Glutamatergic neuron (in vitro differentiated cells): Measurements from ENCODE around the gene TMEM215. TPM values are rescaled to one million over a fixed set of nuclear protein-coding genes. Genes with fewer than 3 reads are reported as not detected.

ENCODE experiments used
- DNase-seq: peaks from one replicate; pipeline ENCODE4 v3.0.0; 2022
- H3K27ac Mint-ChIP-seq: one replicate; pipeline ENCODE4 v1.8.0; 2020; ENCODE audit warnings: mild to moderate bottlenecking, mixed read lengths, inconsistent platforms; ENCODE audit not compliant: unreplicated experiment
- H3K27me3 Mint-ChIP-seq: one replicate; pipeline ENCODE4 v1.8.0; 2020; ENCODE audit warnings: mild to moderate bottlenecking, moderate library complexity, mixed read lengths, inconsistent platforms; ENCODE audit not compliant: unreplicated experiment
- H3K36me3 Mint-ChIP-seq: one replicate; pipeline ENCODE4 v1.8.0; 2020; ENCODE audit warnings: mild to moderate bottlenecking, mixed read lengths, inconsistent platforms; ENCODE audit not compliant: unreplicated experiment
- H3K4me1 Mint-ChIP-seq: one replicate; pipeline ENCODE4 v1.8.0; 2020; ENCODE audit warnings: mild to moderate bottlenecking, low read depth, mixed read lengths, inconsistent platforms; ENCODE audit not compliant: unreplicated experiment
- H3K4me3 Mint-ChIP-seq: one replicate; pipeline ENCODE4 v1.8.0; 2020; ENCODE audit warnings: mild to moderate bottlenecking, mixed read lengths, inconsistent platforms; ENCODE audit not compliant: unreplicated experiment
- H3K9me3 Mint-ChIP-seq: one replicate; pipeline ENCODE4 v1.8.0; 2020; ENCODE audit warnings: mild to moderate bottlenecking, moderate library complexity, mixed read lengths, inconsistent platforms; ENCODE audit not compliant: unreplicated experiment
- total RNA-seq: library from RNA; stranded (reverse); fragmentation: NEBNext Ultra II Directional; extraction: Animal tissue kit (Norgen Biotek cat#: 25700); gene quantifications from one replicate; pipeline ENCODE4 v1.2.1, GENCODE V29; 2021; ENCODE audit not compliant: unreplicated experiment
- TF ChIP-seq, protein P1 (sequence below): fragments of 200-600 bp; sonication (generic); IDR thresholded peaks from one replicate; pipeline ENCODE4 v1.5.0; 2021; ENCODE audit not compliant: partially characterized antibody, unreplicated experiment

Gene TMEM215
- total RNA-seq, 1 donor from 2014 or later: 0.27 TPM

DNA sequence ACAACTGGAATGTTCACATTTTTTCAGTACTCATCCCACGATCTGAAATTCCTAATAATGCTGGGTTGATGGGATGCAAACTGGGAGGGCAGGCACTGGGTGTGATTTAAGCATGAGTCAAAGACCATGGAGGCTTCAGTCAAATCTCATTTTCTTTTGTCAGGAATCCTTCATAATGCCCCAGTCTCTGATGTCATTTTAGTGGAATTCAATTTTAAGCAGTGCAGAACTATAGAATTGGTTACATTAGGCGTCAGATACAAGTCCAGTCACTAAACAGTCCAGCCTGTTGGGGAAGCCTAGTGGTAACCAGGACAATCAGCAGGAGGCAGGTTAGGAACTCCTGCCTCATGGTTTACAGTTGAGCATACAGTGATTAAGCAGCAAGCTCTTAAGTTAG lies 41.0 kb upstream of the TMEM215 start:
- H3K27ac Mint-ChIP-seq: no peak overlapping the region
- DNase-seq: no peak
- TF ChIP-seq, protein P1, sequence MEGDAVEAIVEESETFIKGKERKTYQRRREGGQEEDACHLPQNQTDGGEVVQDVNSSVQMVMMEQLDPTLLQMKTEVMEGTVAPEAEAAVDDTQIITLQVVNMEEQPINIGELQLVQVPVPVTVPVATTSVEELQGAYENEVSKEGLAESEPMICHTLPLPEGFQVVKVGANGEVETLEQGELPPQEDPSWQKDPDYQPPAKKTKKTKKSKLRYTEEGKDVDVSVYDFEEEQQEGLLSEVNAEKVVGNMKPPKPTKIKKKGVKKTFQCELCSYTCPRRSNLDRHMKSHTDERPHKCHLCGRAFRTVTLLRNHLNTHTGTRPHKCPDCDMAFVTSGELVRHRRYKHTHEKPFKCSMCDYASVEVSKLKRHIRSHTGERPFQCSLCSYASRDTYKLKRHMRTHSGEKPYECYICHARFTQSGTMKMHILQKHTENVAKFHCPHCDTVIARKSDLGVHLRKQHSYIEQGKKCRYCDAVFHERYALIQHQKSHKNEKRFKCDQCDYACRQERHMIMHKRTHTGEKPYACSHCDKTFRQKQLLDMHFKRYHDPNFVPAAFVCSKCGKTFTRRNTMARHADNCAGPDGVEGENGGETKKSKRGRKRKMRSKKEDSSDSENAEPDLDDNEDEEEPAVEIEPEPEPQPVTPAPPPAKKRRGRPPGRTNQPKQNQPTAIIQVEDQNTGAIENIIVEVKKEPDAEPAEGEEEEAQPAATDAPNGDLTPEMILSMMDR: no peak
- no peaks in the 10 kb centered on the region for H3K27me3 Mint-ChIP-seq
- H3K4me1 Mint-ChIP-seq: no peaks in the 10 kb centered on the region
- no peak overlapping the region for H3K4me3 Mint-ChIP-seq
- no peaks in the 10 kb centered on the region for H3K36me3 Mint-ChIP-seq
- no peaks in the 10 kb centered on the region for H3K9me3 Mint-ChIP-seq

DNA sequence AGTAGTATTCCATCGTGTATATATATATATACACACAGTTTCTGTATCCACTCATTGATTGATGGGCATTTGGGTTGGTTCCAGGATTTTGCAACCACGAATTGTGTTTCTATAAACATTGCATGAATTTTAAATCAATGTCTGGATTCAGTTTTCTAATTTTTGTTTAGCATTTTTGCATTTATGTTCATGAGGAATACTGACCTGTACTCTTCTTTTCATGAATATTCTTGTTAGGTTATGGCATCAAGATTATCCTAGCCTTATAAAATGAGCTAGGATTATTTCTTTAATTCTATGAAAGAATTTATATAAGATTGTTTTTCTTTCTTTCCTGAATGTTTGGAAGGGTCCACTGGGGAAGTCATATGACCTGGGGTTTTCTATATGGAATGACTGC lies 35.3 kb upstream of the TMEM215 start:
- Mint-ChIP-seq H3K27me3 (no peaks in the 10 kb centered on the region), H3K9me3 (no peaks in the 10 kb centered on the region), H3K36me3 (no peaks in the 10 kb centered on the region), H3K27ac (no peak overlapping the region), H3K4me3 (no peak overlapping the region), H3K4me1 (no peaks in the 10 kb centered on the region)
- no peak for DNase-seq
- TF ChIP-seq, protein P1: no peak

DNA sequence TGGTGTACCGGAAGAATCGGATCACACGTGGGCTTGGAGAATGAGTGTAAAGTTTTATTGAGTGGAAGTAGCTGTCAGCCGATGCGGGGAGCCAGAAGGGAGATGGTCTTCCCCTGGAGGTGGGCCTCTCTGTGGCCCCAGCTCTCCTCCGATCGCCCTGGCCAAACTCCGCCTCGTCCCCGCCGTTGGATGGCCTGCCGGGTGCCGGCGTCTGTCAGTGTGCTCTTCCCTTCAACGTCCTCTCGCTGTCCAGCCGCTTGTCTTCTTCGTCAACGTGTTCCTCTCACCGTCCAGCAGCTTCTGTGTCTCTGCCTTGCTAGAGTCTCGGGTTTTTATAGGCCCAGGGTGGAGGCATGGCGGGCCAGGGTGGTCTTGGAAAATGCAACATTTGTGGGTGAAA lies 27.6 kb upstream of the TMEM215 start:
- no peaks in the 10 kb centered on the region for H3K9me3 Mint-ChIP-seq
- no peaks in the 10 kb centered on the region for H3K36me3 Mint-ChIP-seq
- TF ChIP-seq, protein P1: no peak
- H3K4me3 Mint-ChIP-seq: no peak overlapping the region
- no peaks in the 10 kb centered on the region for H3K4me1 Mint-ChIP-seq
- H3K27ac Mint-ChIP-seq: no peak overlapping the region
- no peak for DNase-seq
- H3K27me3 Mint-ChIP-seq: no peaks in the 10 kb centered on the region

DNA sequence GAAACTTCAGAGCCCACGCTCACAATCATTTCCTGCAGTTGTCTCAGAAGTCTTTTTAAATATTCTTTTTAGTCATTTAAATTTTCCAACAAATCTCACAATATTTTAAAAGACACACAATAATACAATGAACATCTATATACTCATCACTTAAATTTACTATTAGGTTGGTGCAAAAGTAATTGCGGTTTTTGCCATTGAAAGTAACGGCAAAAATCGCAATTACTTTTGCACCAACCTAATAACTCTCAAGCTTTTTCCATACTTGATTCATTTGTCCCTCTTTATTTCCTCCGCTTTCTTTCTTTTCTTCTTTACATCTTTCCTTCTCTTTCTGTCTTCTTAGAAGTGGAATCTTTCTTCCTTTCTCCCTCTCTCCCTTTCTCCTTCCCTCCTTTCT lies 19.2 kb upstream of the TMEM215 start:
- no peak for DNase-seq
- Mint-ChIP-seq H3K36me3 (no peaks in the 10 kb centered on the region), H3K4me3 (no peak overlapping the region), H3K27ac (no peak overlapping the region), H3K4me1 (no peaks in the 10 kb centered on the region), H3K27me3 (no peaks in the 10 kb centered on the region), H3K9me3 (no peaks in the 10 kb centered on the region)
- TF ChIP-seq, protein P1: no peak

DNA sequence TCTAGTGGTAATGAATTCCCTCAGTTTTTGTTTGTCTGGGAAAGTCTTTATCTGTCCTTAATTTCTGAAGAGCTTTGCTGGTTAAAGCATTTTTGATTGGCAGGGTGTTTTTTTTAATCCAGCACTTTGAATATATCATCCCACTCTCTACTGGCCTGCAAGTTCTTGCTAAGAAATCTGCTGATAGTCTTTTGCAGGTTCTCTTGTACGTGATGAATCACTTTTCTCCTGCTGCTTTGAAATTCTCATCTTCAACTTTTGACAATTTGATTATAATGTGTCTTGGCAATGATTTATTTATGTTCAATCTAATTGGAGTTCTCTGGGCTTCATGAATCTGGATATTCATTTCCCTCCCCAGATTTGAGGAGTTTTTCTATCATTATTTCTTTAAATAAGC lies 8.1 kb upstream of the TMEM215 start:
- TF ChIP-seq, protein P1: no peak
- H3K4me1 Mint-ChIP-seq: peaks cover 4% of the 10 kb centered on the region
- no peak overlapping the region for H3K4me3 Mint-ChIP-seq
- no peak for DNase-seq
- H3K27ac Mint-ChIP-seq: no peak overlapping the region
- peaks cover 4% of the 10 kb centered on the region for H3K27me3 Mint-ChIP-seq
- H3K36me3 Mint-ChIP-seq: peaks cover 33% of the 10 kb centered on the region
- peaks cover 6% of the 10 kb centered on the region for H3K9me3 Mint-ChIP-seq
